HepG2 (cell line): Measurements from ENCODE around the gene REEP2. TPM values are rescaled to one million over a fixed set of nuclear protein-coding genes. Genes with fewer than 3 reads are reported as not detected.

ENCODE experiments used
- CBFB ChIP-seq: sonication (generic); formaldehyde crosslinking; IDR thresholded peaks from 2 replicates; pipeline ENCODE4 v1.4.0; 2020; ENCODE audit warnings: missing genetic modification reagents
- DNMT1 ChIP-seq: sonication (generic); formaldehyde crosslinking; IDR thresholded peaks from 2 replicates; pipeline ENCODE4 v1.5.1; 2020; ENCODE audit warnings: mild to moderate bottlenecking, missing genetic modification reagents
- DR1 ChIP-seq: sonication (generic); formaldehyde crosslinking; IDR thresholded peaks from 2 replicates; pipeline ENCODE4 v1.8.0; 2021; ENCODE audit warnings: mild to moderate bottlenecking, missing genetic modification reagents, inconsistent platforms
- FOXK1 ChIP-seq: sonication (generic); formaldehyde crosslinking; IDR thresholded peaks from 2 replicates; pipeline ENCODE4 v1.4.0; 2020; ENCODE audit warnings: low read depth, missing genetic modification reagents, borderline replicate concordance
- GMEB1 ChIP-seq: sonication (generic); formaldehyde crosslinking; IDR thresholded peaks from 2 replicates; pipeline ENCODE4 v1.5.1; 2020; ENCODE audit warnings: missing genetic modification reagents, mild to moderate bottlenecking, borderline replicate concordance
- GRHL1 ChIP-seq: sonication (generic); formaldehyde crosslinking; conservative IDR thresholded peaks from 2 replicates; pipeline ENCODE4 v1.8.0; 2022; ENCODE audit warnings: missing genetic modification reagents
- MAX ChIP-seq: IDR thresholded peaks from 2 replicates; pipeline ENCODE4 v1.6.1; 2012; ENCODE audit warnings: inconsistent platforms
- PCBP1 ChIP-seq: fragments of 200-400 bp; formaldehyde crosslinking; IDR thresholded peaks from 2 replicates; pipeline ENCODE4 v1.6.1; 2017; ENCODE audit warnings: mild to moderate bottlenecking, low read depth, low read length, borderline replicate concordance
- RAD21 ChIP-seq: fragments of 450-650 bp; formaldehyde crosslinking; IDR thresholded peaks from 2 replicates; pipeline ENCODE4 v1.5.0; 2020; ENCODE audit warnings: mild to moderate bottlenecking
- ZNF17 ChIP-seq: sonication (generic); formaldehyde crosslinking; IDR thresholded peaks from 2 replicates; pipeline ENCODE4 v1.5.0; 2020; ENCODE audit warnings: mild to moderate bottlenecking, missing genetic modification reagents
- ZNF251 ChIP-seq: sonication (generic); formaldehyde crosslinking; IDR thresholded peaks from 2 replicates; pipeline ENCODE4 v1.9.0; 2021; ENCODE audit warnings: mild to moderate bottlenecking, missing genetic modification reagents
- ZNF530 ChIP-seq: sonication (generic); formaldehyde crosslinking; IDR thresholded peaks from 2 replicates; pipeline ENCODE4 v1.5.0; 2020; ENCODE audit warnings: low read depth, mild to moderate bottlenecking, missing genetic modification reagents
- ZNF607 ChIP-seq: sonication (generic); formaldehyde crosslinking; IDR thresholded peaks from 2 replicates; pipeline ENCODE4 v1.5.1; 2020; ENCODE audit warnings: missing genetic modification reagents, mild to moderate bottlenecking, borderline replicate concordance
- ZNF7 ChIP-seq: IDR thresholded peaks from 2 replicates; pipeline ENCODE4 v1.6.1; 2016; ENCODE audit warnings: missing biosample characterization, missing genetic modification reagents
- ZNF784 ChIP-seq: sonication (generic); formaldehyde crosslinking; IDR thresholded peaks from 2 replicates; pipeline ENCODE4 v1.5.1; 2020; ENCODE audit warnings: missing genetic modification reagents, mild to moderate bottlenecking, borderline replicate concordance
- polyA plus RNA-seq, 8 experiments: library from polyadenylated mRNA; depleted of rRNA in 3 of 8; stranded (reverse) in 7 of 8; unstranded in 1 of 8; fragments of >200 nt; fragmentation: Illumina TruSeq in 4 of 8; extraction: Trizol in 4 of 8; gene quantifications; 2 replicates each; pipeline versions ENCODE4 v1.2.1 to v1.2.3, GENCODE V29; 2011 to 2016; ENCODE audit warnings: low read depth in 4 of 8, missing spikeins in 1 of 8, mixed read lengths in 1 of 8; ENCODE audit not compliant: insufficient read depth in 1 of 8
- total RNA-seq, 5 experiments: library from RNA; depleted of rRNA; stranded (reverse); fragments of >200 nt; fragmentation: Illumina TruSeq; extraction: Trizol; gene quantifications; 2 replicates each; pipeline ENCODE4 v1.2.3, GENCODE V29; 2016; ENCODE audit warnings: low read depth in 1 of 5
- TF ChIP-seq, protein P1 (sequence below): sonication (generic); formaldehyde crosslinking; IDR thresholded peaks from 2 replicates; pipeline ENCODE4 v1.4.0; 2020; ENCODE audit warnings: missing genetic modification reagents
- TF ChIP-seq, protein P2 (sequence below): IDR thresholded peaks from 2 replicates; pipeline ENCODE4 v1.6.1; 2016; ENCODE audit warnings: missing genetic modification reagents, missing compliant biosample characterization
- TF ChIP-seq, protein P3 (sequence below): sonication (generic); formaldehyde crosslinking; IDR thresholded peaks from 2 replicates; pipeline ENCODE4 v1.9.0; 2021; ENCODE audit warnings: missing genetic modification reagents, mild to moderate bottlenecking, borderline replicate concordance

REEP2 gene
- total and polyA plus RNA-seq, 2 of the 13 experiments (the other 11 are each of a cell fraction or from before 2014, with no cell fraction given) = 5.3 to 7.8 TPM

- TF ChIP-seq CBFB (CRISPR knock-in tag) (no peak; the same call in none of the 2 replicates), DNMT1 (CRISPR knock-in tag) (no peak), ZNF784 (CRISPR knock-in tag) (no peak), GRHL1 (CRISPR knock-in tag) (no peak), ZNF530 (CRISPR knock-in tag) (no peak), ZNF7 (CRISPR knock-in tag) (no peak), FOXK1 (CRISPR knock-in tag) (no peak; the same call in 1 of the 2 replicates), ZNF17 (no peak), MAX (peak; percentile 60; the same call in 1 of the 2 replicates), RAD21 (CRISPR knock-in tag) (no peak; the same call in 1 of the 2 replicates), DR1 (CRISPR knock-in tag) (0 out of 2 replicates have a peak, but pooled peaks have one; percentile 0), ZNF251 (CRISPR knock-in tag) (0 out of 2 replicates have a peak, but pooled peaks have one; percentile 27), ZNF607 (CRISPR knock-in tag) (peak; percentile 87), GMEB1 (CRISPR knock-in tag) (peak; percentile 42; the same call in 1 of the 2 replicates), PCBP1 (0 out of 2 replicates have a peak, but pooled peaks have one; percentile 69)
- TF ChIP-seq, protein P1, sequence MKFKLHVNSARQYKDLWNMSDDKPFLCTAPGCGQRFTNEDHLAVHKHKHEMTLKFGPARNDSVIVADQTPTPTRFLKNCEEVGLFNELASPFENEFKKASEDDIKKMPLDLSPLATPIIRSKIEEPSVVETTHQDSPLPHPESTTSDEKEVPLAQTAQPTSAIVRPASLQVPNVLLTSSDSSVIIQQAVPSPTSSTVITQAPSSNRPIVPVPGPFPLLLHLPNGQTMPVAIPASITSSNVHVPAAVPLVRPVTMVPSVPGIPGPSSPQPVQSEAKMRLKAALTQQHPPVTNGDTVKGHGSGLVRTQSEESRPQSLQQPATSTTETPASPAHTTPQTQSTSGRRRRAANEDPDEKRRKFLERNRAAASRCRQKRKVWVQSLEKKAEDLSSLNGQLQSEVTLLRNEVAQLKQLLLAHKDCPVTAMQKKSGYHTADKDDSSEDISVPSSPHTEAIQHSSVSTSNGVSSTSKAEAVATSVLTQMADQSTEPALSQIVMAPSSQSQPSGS (CRISPR knock-in tag) = 0 out of 2 replicates have a peak, but pooled peaks have one; percentile 6
- TF ChIP-seq, protein P2, sequence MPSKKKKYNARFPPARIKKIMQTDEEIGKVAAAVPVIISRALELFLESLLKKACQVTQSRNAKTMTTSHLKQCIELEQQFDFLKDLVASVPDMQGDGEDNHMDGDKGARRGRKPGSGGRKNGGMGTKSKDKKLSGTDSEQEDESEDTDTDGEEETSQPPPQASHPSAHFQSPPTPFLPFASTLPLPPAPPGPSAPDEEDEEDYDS = 0 out of 2 replicates have a peak, but pooled peaks have one; percentile 31
- TF ChIP-seq, protein P3, sequence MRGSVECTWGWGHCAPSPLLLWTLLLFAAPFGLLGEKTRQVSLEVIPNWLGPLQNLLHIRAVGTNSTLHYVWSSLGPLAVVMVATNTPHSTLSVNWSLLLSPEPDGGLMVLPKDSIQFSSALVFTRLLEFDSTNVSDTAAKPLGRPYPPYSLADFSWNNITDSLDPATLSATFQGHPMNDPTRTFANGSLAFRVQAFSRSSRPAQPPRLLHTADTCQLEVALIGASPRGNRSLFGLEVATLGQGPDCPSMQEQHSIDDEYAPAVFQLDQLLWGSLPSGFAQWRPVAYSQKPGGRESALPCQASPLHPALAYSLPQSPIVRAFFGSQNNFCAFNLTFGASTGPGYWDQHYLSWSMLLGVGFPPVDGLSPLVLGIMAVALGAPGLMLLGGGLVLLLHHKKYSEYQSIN (CRISPR knock-in tag) = no peak
Observed at GRCh38 chr5:138464388-138465260, 25.8 kb downstream of the REEP2 start (continued).
